Activated T-cell treated with anti-CD3 and anti-CD28 coated beads, Interleukin-2, amount 50 U/mL, for 1 hour (primary cell): ENCODE results near the gene GSX2.
"Not testable (repeated sequence)": the region's sequence is repeated elsewhere in the genome, so short reads cannot be mapped to it uniquely, and the experiment has no call there.

Experiments
- DNase-seq: peaks from one replicate; pipeline ENCODE4 v3.0.0-alpha.2; 2020

GSX2 gene

GRCh38 chr4:54107951-54108748, 8.2 kb downstream of the GSX2 start:
- DNase-seq = no peak

- no peak for DNase-seq
Measured at GRCh38 chr4:54109241-54110018, 9.5 kb downstream of the GSX2 start.

- DNase-seq = no peak
Measured at GRCh38 chr4:54110019-54110416, 10.1 kb downstream of the GSX2 start.

- DNase-seq = not testable (repeated sequence)
Measured at GRCh38 chr4:54113206-54113605, 13.2 kb downstream of the GSX2 start.

- not testable (repeated sequence) for DNase-seq
Measured at GRCh38 chr4:54116246-54116645, 16.3 kb downstream of the GSX2 start.

- DNase-seq = no peak
Measured at GRCh38 chr4:54118850-54119589, 19.1 kb downstream of the GSX2 start.

GRCh38 chr4:54120518-54120917, 20.6 kb downstream of the GSX2 start:
- no peak for DNase-seq

GRCh38 chr4:54127660-54128059, 27.7 kb downstream of the GSX2 start:
- no peak for DNase-seq

- DNase-seq = not testable (repeated sequence)
Measured at GRCh38 chr4:54128694-54129093, 28.7 kb downstream of the GSX2 start.

- DNase-seq = no peak
Measured at GRCh38 chr4:54139332-54139731, 39.4 kb downstream of the GSX2 start.

- DNase-seq = no peak
Measured at GRCh38 chr4:54140287-54140686, 40.3 kb downstream of the GSX2 start.

- DNase-seq = no peak
Measured at GRCh38 chr4:54144199-54144598, 44.2 kb downstream of the GSX2 start.

GRCh38 chr4:54144661-54145171, 44.8 kb downstream of the GSX2 start:
- DNase-seq = no peak

GRCh38 chr4:54146139-54146538, 46.2 kb downstream of the GSX2 start:
- DNase-seq = no peak

GRCh38 chr4:54149323-54149722, 49.4 kb downstream of the GSX2 start:
- no peak for DNase-seq
